Esophagus squamous epithelium (tissue), 5 donors: ENCODE measurements around the gene NDUFB11. TPM values are rescaled to one million over a fixed set of nuclear protein-coding genes. Genes with fewer than 3 reads are reported as not detected.
"Not testable (repeated sequence)": the region's sequence is repeated elsewhere in the genome, so short reads cannot be mapped to it uniquely, and the experiment has no call there.

Experiments
- DNase-seq: peaks from one replicate; lab custom pipeline; 2025; lab: John Stamatoyannopoulos, UW
- H3K27ac ChIP-seq, 4 donors: fragments of 200-600 bp; sonication (generic); one replicate each; pipeline ENCODE4 v1.5.1; 2016 to 2019; ENCODE audit warnings: mild to moderate bottlenecking in 1 of 4
- H3K27me3 ChIP-seq, 4 donors: fragments of 200-600 bp; sonication (generic); 1 replicate in 3 of 4; 2 replicates in 1 of 4; pipeline versions ENCODE4 v1.5.1 to v1.6.0; 2017 to 2021; ENCODE audit warnings: antibody characterized with exemption in 1 of 4
- H3K36me3 ChIP-seq, 3 donors: fragments of 200-600 bp; sonication (generic); one replicate each; pipeline ENCODE4 v1.5.1; 2016 to 2019
- H3K4me1 ChIP-seq, 3 donors: fragments of 200-600 bp; sonication (generic); one replicate each; pipeline ENCODE4 v1.5.1; 2017 to 2019
- H3K4me3 ChIP-seq, 4 donors: fragments of 200-600 bp; sonication (generic); 1 replicate in 3 of 4; 2 replicates in 1 of 4; pipeline ENCODE4 v1.5.1; 2016 to 2019; ENCODE audit warnings: mild to moderate bottlenecking in 2 of 4, moderate library complexity in 1 of 4
- H3K9me3 ChIP-seq, 3 donors: fragments of 200-600 bp; sonication (generic); one replicate each; pipeline ENCODE4 v1.5.1; 2016 to 2019
- POLR2A ChIP-seq, 4 donors: fragments of 450-650 bp; IDR thresholded peaks; one replicate each; pipeline ENCODE4 v1.6.1; 2017; ENCODE audit warnings: antibody characterized with exemption in 4 of 4, mild to moderate bottlenecking in 4 of 4, moderate library complexity in 3 of 4
- WGBS, 2 donors: methylation state at CpG; one replicate each; pipeline ENCODE4 v1.1.5; 2018; 5-methylcytosine and 5-hydroxymethylcytosine counted together
- intact Hi-C: fragments of 100-400 bp; cut with DNase I; formaldehyde crosslinking; loops from one replicate; pipeline ENCODE4 v1.15.0; 2022
- total RNA-seq, 4 donors: library from RNA; depleted of rRNA; stranded (reverse); fragments of >200 nt; gene quantifications; one replicate each; pipeline ENCODE4 v1.1.0, GENCODE V29; 2016
- TF ChIP-seq, protein P1 (sequence below), 6 experiments: fragments of 450-650 bp in 4 of 6; fragments of 200-600 bp in 2 of 6; sonication (generic) in 2 of 6; IDR thresholded peaks; one replicate each; pipeline ENCODE4 v1.5.1; 2016 to 2019; ENCODE audit warnings: antibody characterized with exemption in 6 of 6, mild to moderate bottlenecking in 4 of 6, moderate library complexity in 4 of 6
- donor health status: DM: yes; HTN: yes; CAD: no.

The NDUFB11 gene
- total RNA-seq, 4 donors from 2014 or later: 41.4 to 74.6 (median 59.8) TPM

GRCh38 chrX:47138171-47138570 lies 6.3 kb downstream of the NDUFB11 start:
- WGBS, 2 donors: 69 to 75% methylated on average over 4 to 5 of the region's 6 CpGs
- H3K9me3 ChIP-seq: no peaks in the 10 kb centered on the region
- no peak for DNase-seq
- TF ChIP-seq, protein P1, sequence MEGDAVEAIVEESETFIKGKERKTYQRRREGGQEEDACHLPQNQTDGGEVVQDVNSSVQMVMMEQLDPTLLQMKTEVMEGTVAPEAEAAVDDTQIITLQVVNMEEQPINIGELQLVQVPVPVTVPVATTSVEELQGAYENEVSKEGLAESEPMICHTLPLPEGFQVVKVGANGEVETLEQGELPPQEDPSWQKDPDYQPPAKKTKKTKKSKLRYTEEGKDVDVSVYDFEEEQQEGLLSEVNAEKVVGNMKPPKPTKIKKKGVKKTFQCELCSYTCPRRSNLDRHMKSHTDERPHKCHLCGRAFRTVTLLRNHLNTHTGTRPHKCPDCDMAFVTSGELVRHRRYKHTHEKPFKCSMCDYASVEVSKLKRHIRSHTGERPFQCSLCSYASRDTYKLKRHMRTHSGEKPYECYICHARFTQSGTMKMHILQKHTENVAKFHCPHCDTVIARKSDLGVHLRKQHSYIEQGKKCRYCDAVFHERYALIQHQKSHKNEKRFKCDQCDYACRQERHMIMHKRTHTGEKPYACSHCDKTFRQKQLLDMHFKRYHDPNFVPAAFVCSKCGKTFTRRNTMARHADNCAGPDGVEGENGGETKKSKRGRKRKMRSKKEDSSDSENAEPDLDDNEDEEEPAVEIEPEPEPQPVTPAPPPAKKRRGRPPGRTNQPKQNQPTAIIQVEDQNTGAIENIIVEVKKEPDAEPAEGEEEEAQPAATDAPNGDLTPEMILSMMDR (IDR thresholded peaks at IDR 0.05): no peak
- TF ChIP-seq POLR2A (IDR thresholded peaks at IDR 0.05): no peak
- no peaks in the 10 kb centered on the region for H3K27me3 ChIP-seq
- H3K27ac ChIP-seq: no peak overlapping the region
- intact Hi-C loops: no loop called here
- no peak overlapping the region for H3K4me3 ChIP-seq
- peaks cover 0 to 24% (median 0%) of the 10 kb centered on the region in 3 donors for H3K36me3 ChIP-seq
- H3K4me1 ChIP-seq: peaks cover 0 to 3% (median under 1%) of the 10 kb centered on the region in 3 donors

DNA sequence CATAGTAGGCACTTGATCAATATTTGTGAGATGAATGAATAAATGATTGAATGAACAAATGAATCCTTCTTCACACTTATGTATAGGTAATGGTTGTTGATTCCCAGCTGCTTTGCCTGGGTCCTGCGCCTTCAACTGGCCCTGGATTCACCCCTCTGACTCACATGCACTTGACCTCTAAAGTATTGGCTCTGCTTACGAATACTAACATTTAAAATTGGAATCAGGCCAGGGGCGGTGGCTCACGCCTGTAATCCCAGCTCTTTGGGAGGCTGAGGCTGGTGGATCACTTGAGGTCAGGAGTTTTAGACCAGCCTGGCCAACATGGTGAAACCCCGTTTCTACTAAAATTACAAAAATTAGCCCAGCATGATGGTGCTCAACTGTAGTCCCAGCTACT lies 8.9 kb downstream of the NDUFB11 start:
- DNase-seq, intact Hi-C loops, H3K4me3 ChIP-seq, H3K9me3 ChIP-seq, H3K4me1 ChIP-seq, H3K27me3 ChIP-seq, H3K36me3 ChIP-seq: not testable (repeated sequence)
- 56% methylated on average over 5 of the region's 5 CpGs; no CpG with 5 or more reads in 1 of the 2 donors for WGBS, 2 donors
- peak overlapping the region in 1 of 4 donors; percentile 21 for H3K27ac ChIP-seq

GRCh38 chrX:47133493-47133892 lies 11.0 kb downstream of the NDUFB11 start:
- DNase-seq: no peak
- Histone ChIP-seq H3K27ac (no peak overlapping the region), H3K9me3 (no peaks in the 10 kb centered on the region), H3K4me3 (no peak overlapping the region), H3K36me3 (no peaks in the 10 kb centered on the region), H3K4me1 (peaks cover 0 to 10% (median 3%) of the 10 kb centered on the region in 3 donors), H3K27me3 (no peaks in the 10 kb centered on the region)
- no peak for TF ChIP-seq POLR2A (IDR thresholded peaks at IDR 0.05)
- TF ChIP-seq, protein P1 (IDR thresholded peaks at IDR 0.05): no peak
- intact Hi-C loops: no loop called here
- 60 to 63% methylated on average over 3 of the region's 5 CpGs for WGBS, 2 donors

DNA sequence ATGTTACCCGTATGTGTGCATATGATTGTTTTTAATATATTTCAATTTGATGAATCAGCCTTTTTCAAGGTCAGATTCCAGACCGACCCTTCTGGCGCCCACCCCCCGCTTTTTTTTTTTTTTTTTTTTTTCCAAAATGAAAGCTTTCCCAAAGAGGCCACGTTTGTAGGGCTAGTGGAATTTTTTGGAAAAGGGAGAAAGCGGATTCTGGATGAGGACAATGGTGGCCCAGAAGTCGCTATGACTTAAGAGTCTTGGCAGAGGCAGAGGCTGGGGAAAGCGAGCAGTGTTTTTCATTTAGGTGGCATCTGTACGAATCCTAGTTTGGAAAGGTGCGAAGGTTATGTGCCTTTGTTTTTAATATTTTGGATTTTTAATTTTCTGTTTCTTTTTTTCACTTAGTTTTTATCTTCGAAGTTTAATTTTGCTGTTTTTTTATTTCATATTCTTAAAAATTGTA lies 14.6 kb downstream of the NDUFB11 start:
- Histone ChIP-seq H3K27me3 (no peaks in the 10 kb centered on the region), H3K27ac (peak overlapping the region; percentile 73 to 87 (median 84)), H3K36me3 (no peaks in the 10 kb centered on the region), H3K4me3 (peak overlapping the region; percentile 41 to 71 (median 56)), H3K9me3 (no peaks in the 10 kb centered on the region), H3K4me1 (peaks cover 0 to 11% (median 0%) of the 10 kb centered on the region in 3 donors)
- intact Hi-C loops: no loop called here
- WGBS, 2 donors: 19 to 46% methylated on average over 8 to 10 of the region's 11 CpGs
- TF ChIP-seq, protein P1 (IDR thresholded peaks at IDR 0.05): no peak
- DNase-seq: no peak

DNA sequence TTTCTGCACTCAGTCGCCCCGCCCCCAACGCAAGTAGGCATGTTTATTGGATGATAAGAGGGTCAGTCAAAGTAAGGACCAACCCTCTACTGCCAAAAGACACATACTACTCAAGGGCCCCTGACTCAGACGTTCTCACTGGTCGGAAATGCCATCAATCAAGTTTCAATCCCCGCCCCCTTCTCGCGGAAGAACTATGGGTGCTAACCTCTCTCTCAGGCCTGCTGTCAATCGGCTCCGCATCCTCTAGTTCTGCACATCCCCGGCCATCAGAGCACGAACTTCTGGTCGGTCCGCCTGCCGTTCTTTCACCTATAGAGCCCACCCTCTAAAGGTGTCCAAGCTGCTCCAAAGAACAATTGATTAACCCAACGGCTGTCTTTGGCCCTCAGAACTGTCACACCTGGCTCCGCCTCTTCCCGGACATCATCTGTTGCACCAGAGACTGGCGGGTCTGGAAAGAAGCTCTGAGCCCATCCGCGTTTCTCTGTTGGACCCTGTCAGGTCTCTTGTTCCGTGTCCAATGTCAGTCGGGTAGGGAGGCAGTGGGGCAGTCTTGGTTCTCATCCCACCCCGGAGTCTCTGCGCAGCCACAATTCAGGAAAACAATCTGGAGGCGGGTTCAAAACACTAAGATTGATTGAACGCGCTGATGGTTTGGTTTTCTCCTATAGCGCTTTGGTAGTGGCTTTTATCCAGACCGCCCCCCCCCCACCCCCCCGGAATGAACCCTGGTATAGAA lies 15.2 kb downstream of the NDUFB11 start:
- H3K4me3 ChIP-seq: peak overlapping the region; percentile 41 to 71 (median 56)
- H3K4me1 ChIP-seq: peaks cover 0 to 11% (median 0%) of the 10 kb centered on the region in 3 donors
- TF ChIP-seq POLR2A (IDR thresholded peaks at IDR 0.05): peak in 1 of 4 donors; percentile 28
- TF ChIP-seq, protein P1 (IDR thresholded peaks at IDR 0.05): no peak
- intact Hi-C loops: no loop called here
- H3K27ac ChIP-seq: peak overlapping the region; percentile 73 to 87 (median 84)
- DNase-seq: peak; percentile 61
- no peaks in the 10 kb centered on the region for H3K36me3 ChIP-seq
- H3K9me3 ChIP-seq: no peaks in the 10 kb centered on the region
- H3K27me3 ChIP-seq: no peaks in the 10 kb centered on the region
- WGBS, 2 donors: 0 to 38% methylated on average over 12 to 29 of the region's 31 CpGs

- 77 to 83% methylated on average over 2 to 3 of the region's 3 CpGs for WGBS, 2 donors
- H3K27ac ChIP-seq, H3K27me3 ChIP-seq, H3K4me3 ChIP-seq, DNase-seq, H3K9me3 ChIP-seq, intact Hi-C loops, H3K4me1 ChIP-seq, H3K36me3 ChIP-seq: not testable (repeated sequence)
Measured at GRCh38 chrX:47124466-47124865, 20.0 kb downstream of the NDUFB11 start.

DNA sequence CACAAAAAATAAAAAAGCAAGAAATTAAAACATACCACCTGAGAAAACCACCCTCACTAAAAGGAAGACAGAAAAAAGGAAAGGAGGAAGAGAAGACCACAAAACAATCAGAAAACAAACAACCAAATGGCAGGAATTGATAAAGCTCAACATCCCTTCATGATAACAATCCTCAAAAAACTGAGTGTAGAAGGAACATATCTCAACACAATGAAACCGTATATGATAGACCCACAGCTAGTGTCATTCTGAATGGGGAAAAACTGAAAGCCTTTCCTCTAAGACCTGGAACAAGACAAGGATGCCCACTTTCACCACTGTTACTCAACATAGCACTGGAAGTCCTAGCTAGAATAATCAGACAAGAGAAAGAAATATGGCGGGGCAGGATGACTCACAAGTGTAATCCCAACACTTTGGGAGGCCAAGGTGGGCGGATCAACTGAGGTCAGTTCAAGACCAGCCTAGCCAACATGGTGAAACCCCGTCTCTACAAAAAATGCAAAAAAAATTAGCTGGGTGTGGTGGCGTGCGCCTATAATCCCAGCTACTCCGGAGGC lies 27.9 kb downstream of the NDUFB11 start:
- H3K4me1 ChIP-seq, H3K27me3 ChIP-seq, DNase-seq, H3K4me3 ChIP-seq, H3K36me3 ChIP-seq, intact Hi-C loops, H3K9me3 ChIP-seq, H3K27ac ChIP-seq: not testable (repeated sequence)
- 87% methylated on average over 5 to 7 of the region's 7 CpGs for WGBS, 2 donors
